ENCODE data around the gene PTPN11. TPM values are rescaled to one million over a fixed set of nuclear protein-coding genes. Genes with fewer than 3 reads are reported as not detected.

Gene PTPN11
- total and polyA plus RNA-seq, 4 donors, result 23.3 to 101 (median 44.3) TPM

DNA sequence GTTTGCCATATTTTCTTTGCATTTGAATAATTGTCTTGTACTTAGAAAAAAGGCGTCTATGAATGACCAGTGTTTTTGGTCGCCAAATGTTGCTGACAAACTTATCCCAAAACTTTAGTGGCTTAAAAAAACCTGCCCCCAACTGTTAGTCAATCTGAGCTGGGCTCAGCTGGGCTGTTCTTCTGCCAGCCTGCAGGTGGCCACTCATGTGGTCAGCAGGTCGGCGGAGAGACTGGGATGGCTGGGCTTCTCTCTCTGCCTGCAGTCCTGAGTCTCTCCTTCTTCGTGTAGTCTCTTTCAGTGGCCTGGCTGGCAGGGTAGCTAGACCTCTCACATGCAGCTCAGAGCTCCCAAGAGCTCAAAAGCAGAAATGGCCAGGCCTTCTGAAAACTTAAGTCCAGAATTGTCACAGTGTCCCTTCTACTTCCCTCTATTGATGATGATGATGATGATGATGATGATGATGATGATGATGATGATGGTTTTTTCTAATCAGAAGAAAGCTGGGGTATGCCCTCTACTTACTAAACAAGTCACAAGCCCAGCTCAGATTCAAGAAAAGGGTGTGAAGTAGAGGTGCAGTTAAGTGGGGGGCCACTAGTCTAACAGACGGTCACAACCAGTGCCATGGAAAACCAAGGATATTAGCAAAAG, 87.9 kb downstream of the PTPN11 start:
- H3K9ac ChIP-seq (ENCODE audit: insufficient read depth in 1 of 2, low read length in 2 of 2), result no peak overlapping the region
- ATAC-seq (ENCODE audit: insufficient read depth, low FRiP score) (no peak), DNase-seq (no peak)
- peaks cover 20 to 45% (median 28%) of the 10 kb centered on the region in 4 donors for H3K36me3 ChIP-seq (ENCODE audit: control insufficient read depth in 4 of 4, insufficient read depth in 4 of 4, low read length in 4 of 4)
- H3K27ac ChIP-seq (ENCODE audit: low read depth in 1 of 2, low read length in 1 of 2), result no peak overlapping the region
- H3K4me1 ChIP-seq (ENCODE audit: control insufficient read depth in 5 of 5, insufficient read depth in 5 of 5, low read length in 5 of 5), result no peaks in the 10 kb centered on the region
- H3K9me3 ChIP-seq (ENCODE audit: control insufficient read depth in 4 of 4, insufficient read depth in 3 of 4, low read length in 3 of 4), result peaks cover 0 to 4% (median 0%) of the 10 kb centered on the region in 4 donors
- WGBS, 2 donors, result 96 to 97% methylated on average over 6 of the region's 6 CpGs
- no peaks in the 10 kb centered on the region for H3K27me3 ChIP-seq (ENCODE audit: control insufficient read depth in 3 of 3, insufficient read depth in 3 of 3, low read length in 2 of 3)
- TF ChIP-seq, protein P1, sequence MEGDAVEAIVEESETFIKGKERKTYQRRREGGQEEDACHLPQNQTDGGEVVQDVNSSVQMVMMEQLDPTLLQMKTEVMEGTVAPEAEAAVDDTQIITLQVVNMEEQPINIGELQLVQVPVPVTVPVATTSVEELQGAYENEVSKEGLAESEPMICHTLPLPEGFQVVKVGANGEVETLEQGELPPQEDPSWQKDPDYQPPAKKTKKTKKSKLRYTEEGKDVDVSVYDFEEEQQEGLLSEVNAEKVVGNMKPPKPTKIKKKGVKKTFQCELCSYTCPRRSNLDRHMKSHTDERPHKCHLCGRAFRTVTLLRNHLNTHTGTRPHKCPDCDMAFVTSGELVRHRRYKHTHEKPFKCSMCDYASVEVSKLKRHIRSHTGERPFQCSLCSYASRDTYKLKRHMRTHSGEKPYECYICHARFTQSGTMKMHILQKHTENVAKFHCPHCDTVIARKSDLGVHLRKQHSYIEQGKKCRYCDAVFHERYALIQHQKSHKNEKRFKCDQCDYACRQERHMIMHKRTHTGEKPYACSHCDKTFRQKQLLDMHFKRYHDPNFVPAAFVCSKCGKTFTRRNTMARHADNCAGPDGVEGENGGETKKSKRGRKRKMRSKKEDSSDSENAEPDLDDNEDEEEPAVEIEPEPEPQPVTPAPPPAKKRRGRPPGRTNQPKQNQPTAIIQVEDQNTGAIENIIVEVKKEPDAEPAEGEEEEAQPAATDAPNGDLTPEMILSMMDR (IDR thresholded peaks at IDR 0.05; ENCODE audit: control extremely low read depth, extremely low read depth), result no peak
- no peak overlapping the region for H3K4me3 ChIP-seq

DNA sequence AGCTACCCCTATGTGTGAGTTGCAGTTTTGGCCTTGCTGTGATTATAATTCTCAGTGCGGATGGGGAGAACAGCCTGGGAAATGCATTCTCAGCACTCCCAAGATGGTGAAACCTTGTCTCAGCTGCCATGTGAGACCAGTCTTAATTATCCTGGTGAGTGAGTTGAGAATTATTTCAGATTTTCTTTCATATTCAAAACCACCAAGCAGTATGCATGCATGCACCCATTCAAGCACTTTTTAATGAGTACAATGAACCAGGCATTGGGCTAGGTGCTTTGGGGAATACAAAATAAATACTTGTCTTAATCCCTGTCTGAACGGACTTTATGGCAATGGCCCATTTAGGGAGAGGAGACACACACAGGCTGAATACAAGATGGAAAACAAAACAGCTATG, 94.7 kb downstream of the PTPN11 start:
- no peaks in the 10 kb centered on the region for H3K4me1 ChIP-seq (ENCODE audit: control insufficient read depth in 5 of 5, insufficient read depth in 5 of 5, low read length in 5 of 5)
- no peak overlapping the region for H3K27ac ChIP-seq (ENCODE audit: low read depth in 1 of 2, low read length in 1 of 2)
- ATAC-seq (ENCODE audit: insufficient read depth, low FRiP score) (no peak), DNase-seq (no peak)
- peaks cover 0 to 3% (median 1%) of the 10 kb centered on the region in 4 donors for H3K36me3 ChIP-seq (ENCODE audit: control insufficient read depth in 4 of 4, insufficient read depth in 4 of 4, low read length in 4 of 4)
- TF ChIP-seq, protein P1 (IDR thresholded peaks at IDR 0.05; ENCODE audit: control extremely low read depth, extremely low read depth), result no peak
- no peaks in the 10 kb centered on the region for H3K27me3 ChIP-seq (ENCODE audit: control insufficient read depth in 3 of 3, insufficient read depth in 3 of 3, low read length in 2 of 3)
- H3K4me3 ChIP-seq, result no peak overlapping the region
- no peak overlapping the region for H3K9ac ChIP-seq (ENCODE audit: insufficient read depth in 1 of 2, low read length in 2 of 2)
- no peaks in the 10 kb centered on the region for H3K9me3 ChIP-seq (ENCODE audit: control insufficient read depth in 4 of 4, insufficient read depth in 3 of 4, low read length in 3 of 4)
- 91 to 94% methylated on average over 2 of the region's 2 CpGs for WGBS, 2 donors

DNA sequence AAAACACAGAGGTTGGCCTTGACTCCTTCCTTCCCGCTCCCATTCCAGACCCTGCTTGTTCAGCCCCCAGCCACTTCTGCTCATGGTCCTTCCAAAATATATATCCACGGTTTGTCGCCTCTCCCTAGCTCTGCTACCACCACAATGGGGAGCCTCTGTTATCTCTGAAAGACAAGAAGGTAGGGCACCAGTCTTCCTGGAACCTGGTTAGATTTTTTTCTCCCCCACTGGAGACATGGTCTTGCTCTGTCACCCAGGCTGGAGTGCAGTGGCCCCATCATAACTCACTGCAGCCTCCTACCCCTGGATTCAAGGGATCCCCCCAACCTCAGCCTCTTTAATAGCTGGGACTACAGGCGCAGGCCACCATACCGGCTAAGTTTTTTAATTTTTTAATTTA, 95.7 kb downstream of the PTPN11 start:
- Histone ChIP-seq H3K4me1 (ENCODE audit: control insufficient read depth in 5 of 5, insufficient read depth in 5 of 5, low read length in 5 of 5) (no peaks in the 10 kb centered on the region), H3K27me3 (ENCODE audit: control insufficient read depth in 3 of 3, insufficient read depth in 3 of 3, low read length in 2 of 3) (no peaks in the 10 kb centered on the region), H3K9me3 (ENCODE audit: control insufficient read depth in 4 of 4, insufficient read depth in 3 of 4, low read length in 3 of 4) (no peaks in the 10 kb centered on the region), H3K36me3 (ENCODE audit: control insufficient read depth in 4 of 4, insufficient read depth in 4 of 4, low read length in 4 of 4) (peaks cover 0 to 3% (median 1%) of the 10 kb centered on the region in 4 donors), H3K4me3 (no peak overlapping the region), H3K9ac (ENCODE audit: insufficient read depth in 1 of 2, low read length in 2 of 2) (no peak overlapping the region), H3K27ac (ENCODE audit: low read depth in 1 of 2, low read length in 1 of 2) (no peak overlapping the region)
- WGBS, 2 donors, result 95 to 98% methylated on average over 5 of the region's 5 CpGs
- DNase-seq (no peak), ATAC-seq (ENCODE audit: insufficient read depth, low FRiP score) (no peak)
- TF ChIP-seq, protein P1 (IDR thresholded peaks at IDR 0.05; ENCODE audit: control extremely low read depth, extremely low read depth), result no peak

All from lung (tissue), 12 donors.